ENCODE measurements around the gene MEIS2. TPM values are rescaled to one million over a fixed set of nuclear protein-coding genes. Genes with fewer than 3 reads are reported as not detected.

Gene MEIS2
- polyA plus RNA-seq, 1 donor from 2014 or later, result not detected

DNA sequence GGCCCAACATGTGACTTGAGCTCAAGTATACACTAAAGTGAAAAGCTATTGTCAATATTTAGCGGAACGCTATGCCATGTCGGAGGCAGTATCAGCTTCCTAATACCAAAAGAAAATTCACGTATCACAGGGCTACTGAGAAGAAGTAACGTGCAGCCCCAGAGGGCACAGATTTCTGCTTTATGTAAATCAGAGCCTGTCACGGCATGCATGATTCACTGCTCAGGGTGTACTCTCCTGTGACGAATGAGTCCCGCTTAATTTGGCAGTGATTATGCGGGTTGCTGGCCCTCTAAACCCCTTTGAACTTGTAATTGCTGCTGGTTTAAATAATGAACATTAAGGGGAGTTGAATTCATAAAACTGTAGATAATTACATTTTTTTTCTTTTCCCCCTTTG is 85.3 kb downstream of the MEIS2 start:
- Mint-ChIP-seq H3K4me3 (peak overlapping the region in 1 of 4 donors; percentile 38), H3K27me3 (peaks cover 1% of the 10 kb centered on the region), H3K4me1 (peaks cover 0 to 2% (median 0%) of the 10 kb centered on the region in 3 donors), H3K27ac (no peak overlapping the region), H3K36me3 (no peaks in the 10 kb centered on the region), H3K9me3 (peaks cover under 1 to 7% (median 3%) of the 10 kb centered on the region in 3 donors)

DNA sequence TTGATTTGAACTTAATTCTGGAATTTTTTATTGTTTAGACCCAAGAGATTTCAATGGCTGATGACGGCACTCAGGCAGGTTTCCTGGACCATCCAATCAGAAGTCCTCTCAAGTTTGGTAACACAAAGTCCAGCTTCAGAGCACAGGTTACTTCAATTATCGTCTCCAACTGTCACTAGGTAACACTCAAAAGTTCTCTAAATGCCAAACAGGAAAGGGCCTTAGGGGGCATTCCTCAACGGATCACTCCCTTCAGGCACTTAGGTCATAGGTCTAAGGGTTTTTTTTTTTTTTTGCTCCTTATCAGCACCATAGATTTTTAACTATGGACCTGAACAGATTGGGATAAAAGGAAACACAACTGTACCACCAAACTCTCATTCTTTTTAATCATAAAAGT is 85.8 kb downstream of the MEIS2 start:
- no peak overlapping the region for H3K4me3 Mint-ChIP-seq
- H3K27ac Mint-ChIP-seq, result no peak overlapping the region
- peaks cover 1% of the 10 kb centered on the region for H3K27me3 Mint-ChIP-seq
- H3K9me3 Mint-ChIP-seq, result peaks cover 0 to 7% (median 2%) of the 10 kb centered on the region in 3 donors
- peaks cover 0 to 2% (median 0%) of the 10 kb centered on the region in 3 donors for H3K4me1 Mint-ChIP-seq
- no peaks in the 10 kb centered on the region for H3K36me3 Mint-ChIP-seq

GRCh38 chr15:37014137-37014536 is 86.2 kb downstream of the MEIS2 start:
- no peaks in the 10 kb centered on the region for H3K27me3 Mint-ChIP-seq
- no peak overlapping the region for H3K27ac Mint-ChIP-seq
- H3K4me1 Mint-ChIP-seq, result peaks cover 0 to 2% (median 0%) of the 10 kb centered on the region in 3 donors
- H3K4me3 Mint-ChIP-seq, result no peak overlapping the region
- peaks cover 0 to 5% (median 0%) of the 10 kb centered on the region in 3 donors for H3K9me3 Mint-ChIP-seq
- no peaks in the 10 kb centered on the region for H3K36me3 Mint-ChIP-seq

- H3K4me3 Mint-ChIP-seq, result no peak overlapping the region
- no peaks in the 10 kb centered on the region for H3K27me3 Mint-ChIP-seq
- H3K27ac Mint-ChIP-seq, result no peak overlapping the region
- peaks cover 0 to 2% (median 0%) of the 10 kb centered on the region in 3 donors for H3K4me1 Mint-ChIP-seq
- no peaks in the 10 kb centered on the region for H3K36me3 Mint-ChIP-seq
- H3K9me3 Mint-ChIP-seq, result no peaks in the 10 kb centered on the region
These were observed 89.8 kb downstream of the MEIS2 start for GRCh38 chr15:37010595-37010994.

GRCh38 chr15:37009288-37009687 is 91.1 kb downstream of the MEIS2 start:
- Mint-ChIP-seq H3K9me3 (no peaks in the 10 kb centered on the region), H3K27me3 (no peaks in the 10 kb centered on the region)

GRCh38 chr15:37008205-37008604 is 92.1 kb downstream of the MEIS2 start:
- Mint-ChIP-seq H3K27ac (no peak overlapping the region), H3K9me3 (no peaks in the 10 kb centered on the region), H3K4me3 (no peak overlapping the region), H3K27me3 (no peaks in the 10 kb centered on the region), H3K4me1 (peaks cover 0 to 2% (median 0%) of the 10 kb centered on the region in 3 donors), H3K36me3 (no peaks in the 10 kb centered on the region)

More at GRCh38 chr15:37009288-37009687, 91.1 kb downstream of the MEIS2 start:
- peaks cover 0 to 2% (median 0%) of the 10 kb centered on the region in 3 donors for H3K4me1 Mint-ChIP-seq
- H3K4me3 Mint-ChIP-seq, result no peak overlapping the region
- H3K36me3 Mint-ChIP-seq, result no peaks in the 10 kb centered on the region
- H3K27ac Mint-ChIP-seq, result no peak overlapping the region

DNA sequence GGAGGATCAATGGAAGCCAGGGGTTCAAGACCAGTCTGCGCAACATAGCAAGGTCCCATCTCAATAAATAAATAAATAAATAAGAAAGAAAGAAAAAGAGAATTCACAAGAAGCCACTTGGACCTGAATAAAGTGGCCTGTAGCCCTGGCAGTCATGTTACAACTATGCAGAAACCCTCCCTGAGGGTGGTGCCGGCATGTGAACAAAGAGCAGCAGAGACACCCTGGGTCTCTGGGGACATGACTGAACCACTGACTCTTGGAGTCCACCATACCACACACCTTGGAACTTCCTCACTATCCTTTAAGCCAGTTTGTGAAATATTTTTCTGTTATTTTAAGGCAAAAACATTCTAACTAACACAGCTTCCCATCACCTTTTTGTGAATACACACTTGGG is 93.0 kb downstream of the MEIS2 start:
- Mint-ChIP-seq H3K9me3 (no peaks in the 10 kb centered on the region), H3K4me3 (no peak overlapping the region), H3K36me3 (no peaks in the 10 kb centered on the region), H3K27me3 (no peaks in the 10 kb centered on the region), H3K4me1 (no peaks in the 10 kb centered on the region), H3K27ac (no peak overlapping the region)

GRCh38 chr15:37004981-37005735 is 95.2 kb downstream of the MEIS2 start:
- no peak overlapping the region for H3K4me3 Mint-ChIP-seq
- H3K4me1 Mint-ChIP-seq, result no peaks in the 10 kb centered on the region
- H3K27me3 Mint-ChIP-seq, result no peaks in the 10 kb centered on the region
- peaks cover 0 to 2% (median 0%) of the 10 kb centered on the region in 3 donors for H3K9me3 Mint-ChIP-seq
- H3K27ac Mint-ChIP-seq, result no peak overlapping the region
- H3K36me3 Mint-ChIP-seq, result no peaks in the 10 kb centered on the region

GRCh38 chr15:37004373-37004869 is 95.9 kb downstream of the MEIS2 start:
- Mint-ChIP-seq H3K9me3 (peaks cover 0 to 2% (median 0%) of the 10 kb centered on the region in 3 donors), H3K27ac (no peak overlapping the region), H3K4me1 (no peaks in the 10 kb centered on the region), H3K4me3 (no peak overlapping the region), H3K27me3 (no peaks in the 10 kb centered on the region), H3K36me3 (no peaks in the 10 kb centered on the region)

- Mint-ChIP-seq H3K4me3 (no peak overlapping the region), H3K9me3 (peaks cover 0 to 2% (median 2%) of the 10 kb centered on the region in 3 donors), H3K27ac (no peak overlapping the region), H3K4me1 (no peaks in the 10 kb centered on the region), H3K27me3 (no peaks in the 10 kb centered on the region), H3K36me3 (no peaks in the 10 kb centered on the region)
These were observed 98.2 kb downstream of the MEIS2 start for GRCh38 chr15:37002041-37002672.

DNA sequence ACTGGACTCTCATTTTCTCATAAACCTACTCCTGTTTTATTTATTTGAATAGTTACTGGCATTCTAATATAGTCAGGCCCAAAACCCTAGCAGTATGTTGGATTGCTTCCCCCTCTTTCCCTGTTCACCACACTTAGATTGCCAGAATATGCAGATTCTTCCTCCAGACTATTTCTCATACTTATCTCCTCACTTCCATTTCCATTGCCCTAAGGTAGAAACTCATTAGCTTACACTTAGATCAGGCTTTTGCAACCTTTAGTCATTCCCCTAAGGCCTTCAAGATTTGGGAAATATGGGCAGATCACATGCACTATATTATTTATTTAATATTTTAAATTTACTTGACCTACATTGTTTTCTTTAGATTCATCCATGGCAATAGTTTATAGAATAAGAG is 98.9 kb downstream of the MEIS2 start:
- Mint-ChIP-seq H3K36me3 (no peaks in the 10 kb centered on the region), H3K4me1 (no peaks in the 10 kb centered on the region), H3K27me3 (no peaks in the 10 kb centered on the region), H3K4me3 (no peak overlapping the region), H3K27ac (no peak overlapping the region), H3K9me3 (peaks cover 0 to 2% (median 2%) of the 10 kb centered on the region in 3 donors)

- Mint-ChIP-seq H3K27ac (no peak overlapping the region), H3K4me1 (no peaks in the 10 kb centered on the region), H3K4me3 (no peak overlapping the region), H3K9me3 (peaks cover 0 to 2% (median 2%) of the 10 kb centered on the region in 3 donors), H3K27me3 (no peaks in the 10 kb centered on the region), H3K36me3 (no peaks in the 10 kb centered on the region)
These were observed 100.6 kb downstream of the MEIS2 start for GRCh38 chr15:36999778-37000177.

- H3K27ac Mint-ChIP-seq, result no peak overlapping the region
- peaks cover 0 to 2% (median 2%) of the 10 kb centered on the region in 3 donors for H3K9me3 Mint-ChIP-seq
These were observed 103.7 kb downstream of the MEIS2 start for GRCh38 chr15:36996538-36997181.

DNA sequence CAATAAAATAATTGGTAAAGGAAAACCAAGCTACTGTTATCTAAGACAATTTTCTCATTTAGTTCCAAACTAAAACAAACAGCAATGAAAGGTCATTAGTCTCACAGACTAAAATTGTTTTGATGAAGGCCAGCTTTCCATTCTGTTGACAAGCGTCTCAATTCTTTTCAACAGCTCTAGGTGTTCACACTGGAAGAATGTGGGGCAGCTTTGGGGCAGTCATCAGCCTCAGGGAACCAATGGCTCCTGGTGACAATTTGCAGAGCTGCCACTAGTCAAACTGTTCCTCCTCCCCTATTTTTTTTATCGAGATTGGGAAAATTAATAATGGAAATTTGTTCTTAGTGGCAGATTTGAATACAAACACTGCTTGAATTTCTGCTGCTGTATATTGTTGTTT is 104.2 kb downstream of the MEIS2 start:
- H3K36me3 Mint-ChIP-seq, result no peaks in the 10 kb centered on the region
- H3K4me3 Mint-ChIP-seq, result no peak overlapping the region
- no peak overlapping the region for H3K27ac Mint-ChIP-seq
- no peaks in the 10 kb centered on the region for H3K27me3 Mint-ChIP-seq
- no peaks in the 10 kb centered on the region for H3K4me1 Mint-ChIP-seq
- peaks cover 0 to 2% (median 2%) of the 10 kb centered on the region in 3 donors for H3K9me3 Mint-ChIP-seq

More at GRCh38 chr15:36996538-36997181, 103.7 kb downstream of the MEIS2 start:
- H3K27me3 Mint-ChIP-seq, result no peaks in the 10 kb centered on the region
- no peaks in the 10 kb centered on the region for H3K36me3 Mint-ChIP-seq
- H3K4me1 Mint-ChIP-seq, result no peaks in the 10 kb centered on the region
- no peak overlapping the region for H3K4me3 Mint-ChIP-seq

DNA sequence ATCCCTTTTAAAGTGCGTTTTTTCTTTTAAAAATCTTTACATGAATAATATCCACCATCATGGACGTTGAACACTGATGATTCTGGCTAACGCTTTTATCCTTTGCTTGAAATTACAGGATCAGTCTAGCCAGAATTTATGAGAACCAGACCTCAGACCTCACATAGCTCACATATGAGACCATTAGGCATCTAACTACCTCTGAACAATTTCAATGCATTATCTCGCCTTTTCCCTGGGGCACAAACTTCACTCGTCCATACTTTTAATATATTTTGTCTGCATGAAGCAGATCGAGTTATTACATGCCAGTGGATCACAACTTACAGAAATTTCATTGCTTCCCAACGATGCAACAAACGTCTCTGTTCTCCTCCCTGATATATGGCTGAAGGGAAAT is 105.6 kb downstream of the MEIS2 start:
- no peaks in the 10 kb centered on the region for H3K27me3 Mint-ChIP-seq
- H3K9me3 Mint-ChIP-seq, result peaks cover 0 to 2% (median 0%) of the 10 kb centered on the region in 3 donors
- no peak overlapping the region for H3K4me3 Mint-ChIP-seq
- H3K27ac Mint-ChIP-seq, result no peak overlapping the region
- H3K4me1 Mint-ChIP-seq, result no peaks in the 10 kb centered on the region
- no peaks in the 10 kb centered on the region for H3K36me3 Mint-ChIP-seq

Data from IgD-negative memory B cell (primary cell).